Measurements from ENCODE around the gene ZFYVE28. TPM values are rescaled to one million over a fixed set of nuclear protein-coding genes. Genes with fewer than 3 reads are reported as not detected.

Gene ZFYVE28
- total and polyA plus RNA-seq, 2 of the 8 experiments (the other 6 are each of a cell fraction or from before 2014, with no cell fraction given), result 1.7 to 4.9 TPM

DNA sequence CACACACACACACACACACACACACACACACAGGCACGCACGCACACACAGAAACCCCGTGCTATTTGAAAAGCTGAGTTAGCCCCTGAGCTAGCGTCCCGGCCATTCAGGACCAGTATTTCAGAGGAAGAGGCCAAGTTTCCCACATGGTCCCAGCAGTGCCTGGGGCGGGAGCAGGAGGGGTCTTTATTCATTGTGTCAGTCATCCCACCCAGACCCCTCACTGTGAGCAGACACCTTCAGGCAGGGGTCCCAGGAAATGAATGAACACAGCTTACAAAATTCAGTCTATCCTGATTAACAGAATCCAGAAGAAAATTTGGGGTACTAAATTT, 58.1 kb downstream of the ZFYVE28 start:
- Histone ChIP-seq H2AK5ac (ENCODE audit: low read depth, low read length) (no peak overlapping the region), H2BK15ac (ENCODE audit: low read length) (no peak overlapping the region)

More for the DNA sequence above, 58.1 kb downstream of the ZFYVE28 start:
- POLR2A ChIA-PET (ENCODE audit: partially characterized antibody), result interaction anchor here (0.9 kb wide), 1 partner anchor 42 kb away, joined by 4 read pairs; no protein-coding TSS in a partner anchor
- Histone ChIP-seq H3K27ac (ENCODE audit: low read depth, low read length) (no peak overlapping the region), H3K23me2 (ENCODE audit: low read depth, low read length) (no peaks in the 10 kb centered on the region; the same call in 1 of the 2 replicates), H3K79me2 (ENCODE audit: control insufficient read depth in 1 of 2, insufficient read depth in 2 of 2, low read length in 2 of 2) (no peaks in the 10 kb centered on the region), H2BK5ac (ENCODE audit: low read depth, low read length) (no peak overlapping the region), H2BK20ac (ENCODE audit: low read length) (no peak overlapping the region), H3K23ac (ENCODE audit: insufficient read length) (no peak overlapping the region), H4K20me1 (replicated peaks in 1 of 2; ENCODE audit: control insufficient read depth in 1 of 2, insufficient read depth in 2 of 2, low read length in 2 of 2) (peaks cover 2% of the 10 kb centered on the region in 2 experiments), H3K4me3 (ENCODE audit: extremely low read depth in 1 of 4, insufficient read depth in 2 of 4, low read depth in 3 of 4, low read length in 4 of 4) (no peak overlapping the region), H3K18ac (ENCODE audit: extremely low read depth, low read length) (no peak overlapping the region), H3K4ac (replicated peaks; ENCODE audit: insufficient read length, low read depth, low read length) (no peak overlapping the region), H3K9ac (replicated peaks in 1 of 4; ENCODE audit: extremely low read depth in 1 of 4, low read depth in 3 of 4, low read length in 3 of 4) (no peak overlapping the region), H3K56ac (replicated peaks; ENCODE audit: insufficient read length, low read depth, low read length) (no peak overlapping the region), H4K5ac (ENCODE audit: insufficient read length, low read depth, low read length) (no peak overlapping the region), H4K91ac (replicated peaks; ENCODE audit: insufficient read length, low read length) (no peak overlapping the region), H3K27me3 (replicated peaks in 1 of 4; ENCODE audit: control insufficient read depth in 3 of 4, extremely low read depth in 1 of 4, insufficient read depth in 3 of 4, low read length in 3 of 4) (no peaks in the 10 kb centered on the region; a peak in 1 of 7 replicates), H2AFZ (ENCODE audit: low read length) (no peak overlapping the region), H3K4me1 (replicated peaks in 1 of 4; ENCODE audit: control insufficient read depth in 3 of 4, insufficient read depth in 4 of 4, low read length in 3 of 4) (peaks cover 0 to 6% (median 1%) of the 10 kb centered on the region in 4 experiments; a peak in 5 of 7 replicates), H3K79me1 (ENCODE audit: low read depth, low read length) (0 out of 2 replicates have a peak, but pooled peaks cover 2% of the 10 kb centered on the region), H3K14ac (ENCODE audit: insufficient read length) (no peak overlapping the region), H3K9me3 (ENCODE audit: insufficient read depth in 2 of 2, low read depth in 1 of 2, low read length in 1 of 2) (no peaks in the 10 kb centered on the region), H3K36me3 (ENCODE audit: control insufficient read depth in 2 of 4, insufficient read depth in 4 of 4, low read length in 3 of 4) (no peaks in the 10 kb centered on the region), H2BK120ac (replicated peaks; ENCODE audit: low read depth, low read length) (no peak overlapping the region), H4K8ac (ENCODE audit: extremely low read depth, insufficient read depth, low read length) (no peak overlapping the region), H2BK12ac (ENCODE audit: low read depth, low read length) (no peak overlapping the region), H3K4me2 (ENCODE audit: insufficient read depth in 1 of 2, low read depth in 2 of 2, low read length in 2 of 2) (no peak overlapping the region)
- CTCF ChIA-PET (ENCODE audit: partially characterized antibody), result interaction anchor here (1.0 to 2.0 kb wide), 9 partner anchors 9 to 140 kb away, joined by 3 to 8 read pairs (median 4); partner anchors contain the start of genes HAUS3 and POLN
- TF ChIP-seq BRCA1 (IDR thresholded peaks at IDR 0.05; ENCODE audit: low read depth, low read length) (no peak), SIRT6 (IDR thresholded peaks at IDR 0.05; ENCODE audit: low read length) (no peak), POLR2AphosphoS5 (IDR thresholded peaks at IDR 0.05; ENCODE audit: low read depth, low read length) (no peak), EGR1 (IDR thresholded peaks at IDR 0.05; ENCODE audit: borderline replicate concordance, low read depth, low read length) (no peak), BCL11A (IDR thresholded peaks at IDR 0.05; ENCODE audit: low read depth in 2 of 2, low read length in 2 of 2) (no peak), JUND (IDR thresholded peaks at IDR 0.05; ENCODE audit: low read length) (no peak), CBX8 (IDR thresholded peaks at IDR 0.05; ENCODE audit: borderline replicate concordance, low read depth, low read length) (no peak)
- TF ChIP-seq, protein P1, sequence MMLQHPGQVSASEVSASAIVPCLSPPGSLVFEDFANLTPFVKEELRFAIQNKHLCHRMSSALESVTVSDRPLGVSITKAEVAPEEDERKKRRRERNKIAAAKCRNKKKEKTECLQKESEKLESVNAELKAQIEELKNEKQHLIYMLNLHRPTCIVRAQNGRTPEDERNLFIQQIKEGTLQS (IDR thresholded peaks at IDR 0.05; ENCODE audit: insufficient read depth, low read depth, low read length), result no peak
- WGBS, 2 experiments (ENCODE audit: extremely low coverage in 1 of 2, insufficient coverage in 1 of 2, insufficient read length in 1 of 2, insufficient replicate concordance in 2 of 2, low coverage in 1 of 2, low lambda C conversion rate in 2 of 2, missing lambda C conversion rate in 1 of 2), result 95% methylated on average over 6 of the region's 6 CpGs; no CpG with 5 or more reads in 1 of the 2 experiments
- FAIRE-seq (no peak), DNase-seq (ENCODE audit: low read depth in 1 of 2, low spot score in 2 of 2) (no peak)

All from H1 (cell line).